CD4-positive, alpha-beta T cell treated with Interleukin-17A for 4 hours (primary cell): ENCODE data around the gene BDKRB1.

Experiments
- DNase-seq: peaks from one replicate; pipeline ENCODE4 v3.0.0-alpha.2; 2020; ENCODE audit warnings: mixed read lengths

The BDKRB1 gene

DNA sequence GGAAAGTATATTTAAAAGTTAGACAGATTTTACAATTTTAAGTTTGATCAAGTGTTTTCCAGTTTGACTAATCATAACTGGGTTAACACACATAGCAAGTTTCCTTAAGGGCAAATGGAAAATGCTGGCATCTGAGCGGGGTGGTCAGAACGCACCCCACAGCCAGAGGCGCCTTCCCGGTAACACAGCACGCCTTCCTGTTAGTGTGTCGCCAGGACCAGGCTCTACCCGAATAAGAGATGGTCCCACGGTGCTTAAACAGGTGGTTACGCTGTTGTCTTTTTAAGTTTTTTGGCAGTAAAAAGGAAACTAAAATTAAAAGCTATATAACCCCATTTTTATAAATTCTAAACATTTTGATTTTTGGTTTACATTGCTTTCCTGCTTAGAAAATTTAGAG, 28.0 kb downstream of the BDKRB1 start:
- DNase-seq = no peak

DNA sequence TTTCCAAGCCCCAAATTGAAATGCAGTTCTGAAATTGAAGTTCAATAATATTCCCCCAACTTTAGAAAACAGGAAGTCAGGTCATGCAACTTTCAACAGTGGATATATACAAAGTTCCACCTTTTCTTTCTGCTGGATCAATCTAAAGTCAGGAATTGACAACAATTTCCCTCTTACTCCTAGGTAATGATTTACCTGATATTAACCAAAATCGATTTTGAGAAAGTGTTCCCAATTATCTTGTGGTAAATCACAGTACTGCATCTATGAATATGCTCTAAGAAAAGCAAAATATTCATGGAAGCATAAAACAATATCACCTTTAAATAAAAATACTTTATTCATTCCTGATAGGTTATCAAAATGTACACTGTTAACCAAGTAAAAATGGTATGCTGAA, 28.4 kb downstream of the BDKRB1 start:
- no peak for DNase-seq

DNA sequence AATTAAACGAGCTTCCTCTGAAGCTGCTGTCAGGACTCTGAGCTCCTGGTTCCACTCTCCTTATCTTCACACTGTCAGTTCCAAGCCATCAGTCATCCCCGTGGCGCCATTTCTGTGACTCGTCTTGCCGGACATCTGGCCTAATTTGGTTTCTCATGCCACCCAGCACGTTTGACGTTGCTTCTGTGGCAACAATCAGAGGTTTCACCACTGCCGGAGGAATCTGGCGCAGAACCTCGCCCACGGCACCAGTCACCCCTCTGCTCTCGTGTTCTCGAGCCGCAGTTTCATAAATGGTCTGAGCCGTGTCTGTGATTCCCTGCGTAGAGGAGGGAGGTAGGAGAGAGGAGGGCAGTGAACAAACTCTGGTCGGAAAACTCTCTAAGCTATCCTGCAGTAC, 29.7 kb downstream of the BDKRB1 start:
- no peak for DNase-seq

DNA sequence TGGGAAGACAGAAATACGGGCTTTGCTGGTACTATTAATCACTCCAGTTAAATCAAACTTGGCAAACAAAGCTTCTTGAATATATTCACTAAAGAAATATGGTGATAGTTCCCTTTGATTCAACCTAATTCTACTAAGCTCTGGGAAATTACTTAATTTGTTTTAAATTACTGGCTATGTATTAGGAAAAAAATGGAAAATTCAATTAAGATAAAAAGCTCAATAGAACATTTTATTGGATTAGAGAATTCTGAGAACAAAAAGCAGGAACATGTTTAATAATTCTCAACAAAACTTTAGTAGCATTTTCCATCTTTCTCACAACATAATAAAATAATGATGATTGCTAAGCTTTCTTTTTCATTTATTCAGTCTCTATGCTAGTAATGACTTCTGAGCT, 30.2 kb downstream of the BDKRB1 start:
- DNase-seq = no peak

DNA sequence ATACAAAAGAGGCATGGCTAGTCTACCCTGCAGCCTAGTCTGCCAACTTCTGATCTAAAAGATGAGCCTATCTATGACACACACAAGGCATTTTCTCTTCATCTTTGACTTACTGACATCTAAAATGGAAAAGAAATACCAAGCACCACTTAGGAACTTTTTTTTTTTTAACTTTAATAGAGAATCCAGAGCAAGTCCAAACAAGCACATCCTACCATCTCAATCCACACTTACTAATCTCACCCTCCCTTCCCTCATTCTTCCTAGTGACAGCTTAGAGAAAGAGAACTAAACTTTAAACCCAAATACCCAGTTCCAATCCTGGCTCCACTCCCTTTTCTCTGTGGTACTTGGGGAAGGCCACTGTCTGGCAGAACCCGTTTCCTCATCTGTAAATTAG, 31.8 kb downstream of the BDKRB1 start:
- no peak for DNase-seq

DNA sequence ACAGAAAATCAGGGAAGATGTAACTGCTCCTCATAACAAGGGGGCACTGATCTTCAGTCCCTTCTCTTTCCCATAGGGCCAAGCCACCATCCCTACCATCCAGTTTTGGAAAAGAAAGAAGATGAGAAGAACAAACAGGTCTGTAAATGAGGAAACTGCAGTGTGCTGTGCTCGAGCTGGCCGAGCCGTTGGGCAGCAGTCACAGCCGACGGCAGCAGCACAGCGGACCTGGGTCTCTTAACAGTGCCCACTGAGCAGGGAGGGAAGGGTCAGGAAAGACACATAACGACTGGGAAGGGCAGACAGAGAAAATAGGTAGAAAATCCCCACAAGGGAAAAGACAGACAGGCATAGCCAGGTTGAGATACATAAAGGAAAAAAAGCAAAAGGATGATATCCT, 38.2 kb downstream of the BDKRB1 start:
- DNase-seq = no peak

DNA sequence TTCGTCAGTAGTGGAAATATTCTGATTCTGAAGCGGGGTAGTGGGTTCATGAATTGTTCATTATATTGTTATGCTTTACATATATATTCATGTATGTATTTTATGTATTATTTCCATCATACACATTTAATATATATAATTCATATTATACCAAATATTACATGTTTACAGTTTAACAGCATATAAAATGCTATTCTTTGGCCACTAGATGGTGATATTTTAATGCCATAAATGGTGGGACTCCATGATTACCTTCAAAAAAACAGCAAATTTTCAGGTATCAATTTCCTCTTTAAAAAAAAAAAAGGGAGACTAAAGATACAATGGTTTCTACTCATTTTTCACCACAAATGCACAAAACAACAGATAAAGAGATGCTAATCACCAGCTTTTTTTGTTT, 41.0 kb downstream of the BDKRB1 start:
- DNase-seq = no peak

DNA sequence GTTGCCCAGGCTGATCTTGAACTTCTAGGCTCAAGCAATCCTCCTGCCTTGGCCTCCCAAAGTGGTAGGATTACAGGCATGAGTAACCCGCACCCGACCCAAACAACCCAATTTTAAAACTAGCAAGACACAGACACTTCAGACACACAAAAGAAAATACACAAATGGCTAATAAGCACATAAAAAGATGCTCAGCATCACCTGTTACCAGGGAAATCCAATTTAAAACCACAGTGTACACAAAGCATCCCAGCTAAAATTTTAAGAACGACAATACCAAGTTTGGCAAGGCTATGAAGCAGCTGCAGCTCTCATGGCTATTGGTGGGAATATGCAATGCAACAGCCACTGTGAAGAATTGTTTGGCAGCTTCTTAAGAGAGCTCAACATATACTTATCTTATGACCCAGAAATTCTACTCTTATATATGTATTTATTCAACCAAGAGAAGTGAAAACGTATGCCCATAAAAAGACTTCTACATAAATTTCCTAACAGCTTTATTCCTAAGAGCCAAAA, 42.0 kb downstream of the BDKRB1 start:
- no peak for DNase-seq

DNA sequence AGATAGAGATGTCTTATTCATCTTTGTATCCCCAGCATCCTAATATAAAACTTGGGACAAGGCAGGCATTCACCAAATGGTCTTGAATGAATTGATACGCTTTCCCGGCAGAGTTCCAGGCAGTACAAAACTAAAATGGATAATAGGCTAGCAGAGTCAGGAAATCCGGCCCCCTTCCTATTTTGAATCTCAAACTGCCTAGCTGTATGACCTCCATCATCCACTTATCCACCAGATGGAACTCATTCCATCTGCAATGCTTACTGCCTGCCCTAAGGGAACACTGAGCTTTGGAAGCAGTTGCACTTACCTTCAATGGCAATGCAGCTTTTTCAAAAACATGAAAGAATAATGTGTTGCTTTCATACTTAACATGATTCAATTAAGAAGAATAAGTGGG, 43.4 kb downstream of the BDKRB1 start:
- no peak for DNase-seq

DNA sequence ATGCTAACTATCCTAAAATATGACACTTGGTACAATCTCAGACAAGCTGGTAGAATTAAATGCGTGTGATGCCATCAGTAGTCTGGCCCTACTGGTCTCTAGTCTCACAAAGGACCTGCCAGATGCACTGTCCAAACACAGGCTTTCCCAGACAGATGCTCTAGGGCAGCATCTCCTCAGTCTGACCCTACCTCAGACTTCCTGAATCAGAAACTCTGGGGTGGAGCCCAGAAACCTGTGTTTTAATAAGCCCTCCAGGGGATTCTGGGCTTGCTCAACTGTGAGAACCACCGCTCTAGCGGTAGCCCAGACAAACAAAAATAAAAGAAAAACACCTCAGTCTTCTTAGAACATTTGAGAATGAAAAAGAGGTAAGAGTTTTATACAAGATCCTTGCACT, 48.0 kb downstream of the BDKRB1 start:
- no peak for DNase-seq

DNA sequence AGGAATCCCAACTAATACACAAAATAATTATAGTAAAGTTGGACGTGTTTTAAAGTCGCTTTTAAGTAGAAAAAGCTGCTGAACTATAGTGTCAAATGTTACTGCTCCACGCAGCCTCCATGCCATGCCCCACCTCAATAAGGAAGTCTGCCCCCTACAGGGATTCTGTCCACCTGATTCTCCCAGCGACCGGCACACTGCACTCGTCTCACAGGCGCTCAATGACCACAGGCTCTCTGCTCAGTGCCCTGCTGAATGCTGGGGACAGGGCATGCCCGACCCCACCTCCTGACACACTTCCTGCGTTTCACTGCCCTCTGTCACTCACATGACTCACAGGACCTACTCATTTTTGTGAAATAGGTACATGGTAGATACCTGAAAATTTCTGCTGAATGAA, 48.9 kb downstream of the BDKRB1 start:
- DNase-seq = no peak

DNA sequence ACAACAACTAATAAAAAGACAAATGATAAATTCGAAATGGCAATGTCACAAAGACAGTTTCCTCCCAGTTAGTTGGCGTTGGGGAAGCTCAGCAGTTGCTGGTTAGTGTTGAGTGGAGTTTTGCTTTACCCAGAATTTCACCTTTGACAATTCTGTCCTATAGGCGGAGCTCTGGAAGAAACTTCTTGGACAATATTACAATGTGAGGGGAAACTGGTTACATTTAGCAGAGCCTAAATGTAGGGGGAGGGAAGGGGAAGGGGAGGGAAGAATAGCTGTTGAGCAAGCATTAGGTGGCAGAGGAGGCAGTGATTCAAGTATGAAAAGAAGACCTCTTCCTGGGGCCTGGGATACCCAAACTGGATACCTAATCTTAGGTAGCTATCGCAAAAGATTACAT, 51.4 kb downstream of the BDKRB1 start:
- no peak for DNase-seq

DNA sequence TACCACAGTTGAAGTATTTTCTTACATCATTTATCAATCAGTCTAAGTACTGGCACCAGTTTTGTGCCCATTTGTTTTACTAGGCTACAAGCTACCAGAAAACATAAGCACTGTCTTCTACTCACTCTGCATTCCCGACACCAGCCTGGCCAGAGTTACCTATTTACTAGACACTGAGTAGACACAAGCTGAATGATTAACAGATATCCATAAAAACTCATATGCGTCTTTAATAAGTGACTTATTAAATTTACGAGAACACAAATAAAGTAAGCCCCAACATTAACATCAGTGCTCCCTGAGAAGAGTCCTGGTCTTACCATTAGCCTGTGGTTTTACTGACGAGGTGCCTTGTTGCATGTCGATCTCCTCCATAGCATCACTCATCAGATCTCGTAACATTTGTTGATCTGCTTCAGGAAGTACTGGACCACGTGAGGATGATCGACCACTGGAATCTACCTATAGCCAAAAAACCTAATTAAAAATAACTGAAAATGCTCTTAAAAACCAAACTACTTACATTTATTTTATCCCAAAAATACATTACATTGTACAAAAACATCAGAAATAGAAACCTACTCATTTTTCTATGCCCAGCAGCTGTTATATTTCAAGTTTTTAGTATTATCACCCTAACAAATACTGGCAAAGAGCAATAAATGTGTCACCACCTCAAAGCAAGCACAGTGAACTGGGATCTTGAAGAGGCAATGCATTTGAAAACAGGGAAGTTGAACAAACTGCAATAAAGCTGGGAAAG, 53.3 kb downstream of the BDKRB1 start:
- DNase-seq = no peak

DNA sequence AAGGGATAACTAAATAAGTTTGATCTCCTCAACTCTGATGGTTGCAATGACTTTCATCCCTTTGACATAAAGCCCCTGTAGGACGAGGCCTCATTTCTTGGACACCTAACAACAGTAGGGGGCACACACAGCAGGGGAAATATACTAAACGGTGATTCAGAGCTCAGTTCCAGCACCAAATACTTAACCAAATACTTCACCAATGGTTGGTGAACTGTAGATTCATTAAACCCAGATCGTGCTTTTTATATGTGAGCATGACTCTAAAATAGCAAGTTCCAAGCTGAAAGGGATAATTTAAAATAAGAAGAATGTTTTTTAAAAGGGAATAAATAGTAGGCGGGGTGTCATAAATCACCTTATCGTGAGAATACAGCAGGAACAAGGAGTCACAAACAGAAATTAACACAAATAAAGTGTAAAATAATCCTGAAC, 53.9 kb downstream of the BDKRB1 start:
- no peak for DNase-seq

DNA sequence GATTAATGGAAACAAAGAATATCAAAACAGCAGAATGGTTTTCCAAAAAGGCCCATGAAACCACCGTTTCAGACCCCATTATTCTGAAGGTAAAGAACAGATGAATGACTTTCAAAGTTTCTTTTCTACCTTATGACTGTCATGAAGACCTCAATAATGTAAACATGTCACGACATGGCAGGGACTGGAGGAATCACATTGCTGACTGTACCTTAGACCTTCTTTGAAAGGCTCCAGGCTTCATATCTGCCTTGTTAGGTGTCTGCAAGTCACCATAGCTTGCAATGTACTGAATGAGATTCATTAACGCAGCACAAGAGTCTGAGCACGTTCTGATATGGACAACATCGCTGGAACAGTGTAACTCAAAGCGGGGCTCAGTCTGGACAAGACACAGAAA, 54.9 kb downstream of the BDKRB1 start:
- no peak for DNase-seq
